ENCODE results near the gene PNISR.

GRCh38 chr6:99432877-99433276 lies 7.8 kb upstream of the PNISR start:
- no peak for TF ChIP-seq CTCF (IDR thresholded peaks at IDR 0.05; ENCODE audit: low read depth, low read length, poor library complexity, severe bottlenecking)
- no peak for TF ChIP-seq EZH2phosphoT487 (IDR thresholded peaks at IDR 0.05; ENCODE audit: borderline replicate concordance, low read length)
